Glutamatergic neuron (in vitro differentiated cells): ENCODE measurements around the gene OOSP4A. TPM values are rescaled to one million over a fixed set of nuclear protein-coding genes. Genes with fewer than 3 reads are reported as not detected.

Source experiments
- DNase-seq: peaks from one replicate; pipeline ENCODE4 v3.0.0; 2022
- H3K27ac Mint-ChIP-seq: one replicate; pipeline ENCODE4 v1.8.0; 2020; ENCODE audit warnings: mild to moderate bottlenecking, mixed read lengths, inconsistent platforms; ENCODE audit not compliant: unreplicated experiment
- H3K27me3 Mint-ChIP-seq: one replicate; pipeline ENCODE4 v1.8.0; 2020; ENCODE audit warnings: mild to moderate bottlenecking, moderate library complexity, mixed read lengths, inconsistent platforms; ENCODE audit not compliant: unreplicated experiment
- H3K36me3 Mint-ChIP-seq: one replicate; pipeline ENCODE4 v1.8.0; 2020; ENCODE audit warnings: mild to moderate bottlenecking, mixed read lengths, inconsistent platforms; ENCODE audit not compliant: unreplicated experiment
- H3K4me1 Mint-ChIP-seq: one replicate; pipeline ENCODE4 v1.8.0; 2020; ENCODE audit warnings: mild to moderate bottlenecking, low read depth, mixed read lengths, inconsistent platforms; ENCODE audit not compliant: unreplicated experiment
- H3K4me3 Mint-ChIP-seq: one replicate; pipeline ENCODE4 v1.8.0; 2020; ENCODE audit warnings: mild to moderate bottlenecking, mixed read lengths, inconsistent platforms; ENCODE audit not compliant: unreplicated experiment
- H3K9me3 Mint-ChIP-seq: one replicate; pipeline ENCODE4 v1.8.0; 2020; ENCODE audit warnings: mild to moderate bottlenecking, moderate library complexity, mixed read lengths, inconsistent platforms; ENCODE audit not compliant: unreplicated experiment
- total RNA-seq: library from RNA; stranded (reverse); fragmentation: NEBNext Ultra II Directional; extraction: Animal tissue kit (Norgen Biotek cat#: 25700); gene quantifications from one replicate; pipeline ENCODE4 v1.2.1, GENCODE V29; 2021; ENCODE audit not compliant: unreplicated experiment
- TF ChIP-seq, protein P1 (sequence below): fragments of 200-600 bp; sonication (generic); IDR thresholded peaks from one replicate; pipeline ENCODE4 v1.5.0; 2021; ENCODE audit not compliant: partially characterized antibody, unreplicated experiment

OOSP4A gene
- total RNA-seq, 1 donor from 2014 or later: not detected

DNA sequence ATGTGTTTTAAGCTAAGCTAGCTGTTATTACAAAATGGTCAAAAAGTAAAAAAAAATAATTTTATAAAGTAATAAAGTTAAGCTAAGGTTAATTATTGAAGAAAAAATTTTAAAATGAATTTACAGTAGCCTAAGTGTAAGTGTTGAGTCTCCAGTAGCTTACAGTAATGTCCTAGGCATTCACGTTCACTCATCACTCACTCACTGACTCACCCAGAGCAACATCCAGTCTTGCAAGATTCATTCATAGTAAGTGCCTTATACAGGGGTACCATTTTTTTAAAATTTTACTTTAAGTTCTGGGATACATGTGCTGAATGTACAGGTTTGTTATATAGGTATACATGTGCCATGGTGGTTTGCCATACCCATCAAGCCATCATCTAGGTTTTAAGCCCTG is 41.5 kb downstream of the OOSP4A start:
- Mint-ChIP-seq H3K4me1 (no peaks in the 10 kb centered on the region), H3K9me3 (peaks cover 2% of the 10 kb centered on the region)

DNA sequence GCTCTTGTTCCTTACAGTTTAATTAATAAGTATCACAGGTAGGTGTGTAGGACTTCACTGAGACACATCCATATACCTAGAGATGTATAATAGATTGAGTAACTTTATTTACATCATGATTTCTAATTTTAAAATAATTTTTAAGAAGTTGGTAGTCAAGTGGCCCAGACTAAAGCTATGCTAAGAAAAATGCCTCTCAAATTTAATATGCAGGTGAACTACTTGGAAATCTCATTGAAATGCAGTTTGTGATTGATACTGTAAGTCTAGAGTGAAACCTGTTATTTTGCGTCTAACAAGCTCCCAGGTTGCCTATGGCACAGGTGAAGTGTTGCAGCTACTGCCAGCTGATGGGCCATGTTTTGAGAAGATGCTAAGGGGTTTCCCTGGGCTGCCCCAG is 53.0 kb downstream of the OOSP4A start, which contains the start of gene OOSP4B:
Gene OOSP4B (plus strand): TSS at position 301 of the 400 bp plus-strand sequence.
- H3K4me1 Mint-ChIP-seq: no peaks in the 10 kb centered on the region
- no peak for DNase-seq
- H3K27ac Mint-ChIP-seq: no peak within 1 kb of the TSS

More for the DNA sequence above, 41.5 kb downstream of the OOSP4A start:
- H3K4me3 Mint-ChIP-seq: no peak overlapping the region
- DNase-seq: no peak
- H3K27ac Mint-ChIP-seq: no peak overlapping the region
- peaks cover 2% of the 10 kb centered on the region for H3K27me3 Mint-ChIP-seq
- no peaks in the 10 kb centered on the region for H3K36me3 Mint-ChIP-seq
- TF ChIP-seq, protein P1, sequence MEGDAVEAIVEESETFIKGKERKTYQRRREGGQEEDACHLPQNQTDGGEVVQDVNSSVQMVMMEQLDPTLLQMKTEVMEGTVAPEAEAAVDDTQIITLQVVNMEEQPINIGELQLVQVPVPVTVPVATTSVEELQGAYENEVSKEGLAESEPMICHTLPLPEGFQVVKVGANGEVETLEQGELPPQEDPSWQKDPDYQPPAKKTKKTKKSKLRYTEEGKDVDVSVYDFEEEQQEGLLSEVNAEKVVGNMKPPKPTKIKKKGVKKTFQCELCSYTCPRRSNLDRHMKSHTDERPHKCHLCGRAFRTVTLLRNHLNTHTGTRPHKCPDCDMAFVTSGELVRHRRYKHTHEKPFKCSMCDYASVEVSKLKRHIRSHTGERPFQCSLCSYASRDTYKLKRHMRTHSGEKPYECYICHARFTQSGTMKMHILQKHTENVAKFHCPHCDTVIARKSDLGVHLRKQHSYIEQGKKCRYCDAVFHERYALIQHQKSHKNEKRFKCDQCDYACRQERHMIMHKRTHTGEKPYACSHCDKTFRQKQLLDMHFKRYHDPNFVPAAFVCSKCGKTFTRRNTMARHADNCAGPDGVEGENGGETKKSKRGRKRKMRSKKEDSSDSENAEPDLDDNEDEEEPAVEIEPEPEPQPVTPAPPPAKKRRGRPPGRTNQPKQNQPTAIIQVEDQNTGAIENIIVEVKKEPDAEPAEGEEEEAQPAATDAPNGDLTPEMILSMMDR: no peak

DNA sequence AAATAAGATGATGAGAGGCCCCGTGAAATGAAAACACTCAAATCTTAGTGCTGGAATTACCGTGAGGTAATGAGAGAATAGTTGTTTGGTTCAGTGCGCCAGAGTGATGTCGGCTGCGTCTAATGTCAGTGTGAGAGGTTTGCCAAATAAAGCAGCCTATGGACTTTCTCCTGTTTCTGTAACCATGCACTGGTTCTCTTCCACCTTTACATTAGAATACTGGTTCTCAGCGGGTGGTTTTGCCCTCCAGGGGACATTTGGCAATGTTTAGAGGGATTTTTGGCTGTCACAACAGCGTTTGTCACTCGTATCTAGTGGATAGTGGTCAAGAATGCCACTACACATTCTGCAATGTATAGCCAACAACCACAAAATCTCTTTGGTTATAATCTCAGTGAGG is 54.2 kb downstream of the OOSP4A start:
- DNase-seq: no peak
- Mint-ChIP-seq H3K4me1 (no peaks in the 10 kb centered on the region), H3K9me3 (peaks cover 2% of the 10 kb centered on the region), H3K27ac (no peak overlapping the region), H3K4me3 (no peak overlapping the region), H3K27me3 (peaks cover 2% of the 10 kb centered on the region), H3K36me3 (no peaks in the 10 kb centered on the region)
- TF ChIP-seq, protein P1: no peak

More for the DNA sequence above, 53.0 kb downstream of the OOSP4A start, which contains the start of gene OOSP4B:
- no peaks in the 10 kb centered on the region for H3K36me3 Mint-ChIP-seq
- H3K4me3 Mint-ChIP-seq: no peak within 1 kb of the TSS
- TF ChIP-seq, protein P1: no peak
- H3K27me3 Mint-ChIP-seq: peaks cover 2% of the 10 kb centered on the region
- H3K9me3 Mint-ChIP-seq: peaks cover 2% of the 10 kb centered on the region

Other genes with a start within 250 kb of the OOSP4A start
- gene STX3, start 208.7 kb upstream of the OOSP4A start, total RNA-seq: 42.1 TPM
- 36.4 TPM for gene MRPL16, start 153.3 kb upstream of the OOSP4A start, total RNA-seq
- gene CBLIF, start 118.5 kb upstream of the OOSP4A start, total RNA-seq: not detected
- not detected for gene TCN1, start 97.5 kb upstream of the OOSP4A start, total RNA-seq
- gene OOSP3, start 85.3 kb upstream of the OOSP4A start, total RNA-seq: not detected
- gene OOSP1, start 25.6 kb upstream of the OOSP4A start, total RNA-seq: 0.54 TPM
- not detected for gene OOSP4B, start 53.1 kb downstream of the OOSP4A start, total RNA-seq
- not detected for gene OOSP2, start 76.4 kb downstream of the OOSP4A start, total RNA-seq
- gene MS4A3, start 92.6 kb downstream of the OOSP4A start, total RNA-seq: not detected
- gene MS4A2, start 124.6 kb downstream of the OOSP4A start, total RNA-seq: not detected
- not detected for gene MS4A6A, start 219.1 kb downstream of the OOSP4A start, total RNA-seq